Neuronal stem cell (in vitro differentiated cells): ENCODE measurements around the gene CLDN15.
A peak's percentile ranks its signal among the peaks of the same experiment; 100 is the strongest.

ENCODE experiments used
- DNase-seq: peaks from one replicate; pipeline ENCODE4 v3.0.0-alpha.2; 2013; ENCODE audit warnings: low spot score
- H2AFZ ChIP-seq: one replicate; pipeline ENCODE4 v1.6.1; 2013; ENCODE audit warnings: mild to moderate bottlenecking, low read length, inconsistent platforms
- H2AK5ac ChIP-seq: 2 replicates; pipeline ENCODE4 v1.6.1; 2013; ENCODE audit warnings: low read depth, mild to moderate bottlenecking, inconsistent platforms, low read length, moderate library complexity, mixed read lengths
- H2BK120ac ChIP-seq: 2 replicates; pipeline ENCODE4 v1.6.1; 2013; ENCODE audit warnings: low read depth, mild to moderate bottlenecking, inconsistent platforms, low read length, moderate library complexity, mixed read lengths
- H2BK12ac ChIP-seq: one replicate; pipeline ENCODE4 v1.6.1; 2013; ENCODE audit warnings: low read length, inconsistent platforms
- H2BK15ac ChIP-seq: 2 replicates; pipeline ENCODE4 v1.6.1; 2013; ENCODE audit warnings: mild to moderate bottlenecking, low read length, inconsistent platforms, mixed read lengths
- H2BK5ac ChIP-seq: one replicate; pipeline ENCODE4 v1.6.1; 2013; ENCODE audit warnings: inconsistent platforms, mild to moderate bottlenecking, low read length, moderate library complexity
- H3K14ac ChIP-seq: one replicate; pipeline ENCODE4 v1.6.1; 2013; ENCODE audit warnings: low read length, inconsistent platforms
- H3K18ac ChIP-seq: 2 replicates; pipeline ENCODE4 v1.6.1; 2013; ENCODE audit warnings: low read length, inconsistent platforms
- H3K23ac ChIP-seq: 2 replicates; pipeline ENCODE4 v1.6.1; 2013; ENCODE audit warnings: low read depth, mild to moderate bottlenecking, mixed read lengths, low read length, inconsistent platforms; ENCODE audit not compliant: poor library complexity
- H3K27ac ChIP-seq: replicated peaks from 3 replicates; pipeline ENCODE4 v1.5.1; 2013; ENCODE audit warnings: low read length, inconsistent platforms
- H3K27me3 ChIP-seq, 3 experiments: 2 replicates each; pipeline ENCODE4 v1.6.1; 2013; ENCODE audit warnings: low read length in 3 of 3, mild to moderate bottlenecking in 2 of 3, inconsistent platforms in 1 of 3, low read depth in 1 of 3, mixed read lengths in 1 of 3, moderate library complexity in 1 of 3; ENCODE audit not compliant: control insufficient read depth in 3 of 3, insufficient read depth in 3 of 3
- H3K36me3 ChIP-seq, 2 donors: replicated peaks in 1 of 2; 2 replicates each; pipeline ENCODE4 v1.6.1; 2013; ENCODE audit warnings: low read length in 2 of 2; ENCODE audit not compliant: control insufficient read depth in 2 of 2, insufficient read depth in 2 of 2
- H3K4ac ChIP-seq: 2 replicates; pipeline ENCODE4 v1.6.1; 2013; ENCODE audit warnings: inconsistent platforms, mild to moderate bottlenecking, low read length, moderate library complexity
- H3K4me1 ChIP-seq, 2 donors: 1 replicate in 1 of 2; 2 replicates in 1 of 2; pipeline ENCODE4 v1.6.1; 2013; ENCODE audit warnings: low read length in 2 of 2, low read depth in 1 of 2; ENCODE audit not compliant: control insufficient read depth in 2 of 2, insufficient read depth in 1 of 2
- H3K4me2 ChIP-seq: one replicate; pipeline ENCODE4 v1.6.1; 2013; ENCODE audit warnings: mild to moderate bottlenecking, low read length, inconsistent platforms; ENCODE audit not compliant: insufficient read depth, poor library complexity, severe bottlenecking
- H3K4me3 ChIP-seq, 2 donors: 2 replicates each; pipeline ENCODE4 v1.5.1; 2013; ENCODE audit warnings: low read length in 2 of 2, mild to moderate bottlenecking in 2 of 2, inconsistent platforms in 1 of 2, moderate library complexity in 1 of 2
- H3K79me1 ChIP-seq: one replicate; pipeline ENCODE4 v1.6.1; 2013; ENCODE audit warnings: low read depth, mild to moderate bottlenecking, inconsistent platforms, low read length, moderate library complexity
- H3K9ac ChIP-seq: one replicate; pipeline ENCODE4 v1.6.1; 2013; ENCODE audit warnings: mild to moderate bottlenecking, low read depth, low read length, inconsistent platforms; ENCODE audit not compliant: poor library complexity
- H3K9me3 ChIP-seq, 2 donors: replicated peaks in 1 of 2; 2 replicates each; pipeline versions ENCODE3 to v1.6.1; 2013; ENCODE audit warnings: low read length in 2 of 2, mild to moderate bottlenecking in 2 of 2, inconsistent platforms in 1 of 2, low read depth in 1 of 2, mixed read lengths in 1 of 2, moderate library complexity in 1 of 2; ENCODE audit not compliant: control insufficient read depth in 2 of 2, insufficient read depth in 1 of 2
- H4K8ac ChIP-seq: one replicate; pipeline ENCODE4 v1.6.1; 2013; ENCODE audit warnings: low read depth, mild to moderate bottlenecking, inconsistent platforms, low read length, moderate library complexity
- H4K91ac ChIP-seq: one replicate; pipeline ENCODE4 v1.6.1; 2013; ENCODE audit warnings: low read length, low read depth, mild to moderate bottlenecking, inconsistent platforms; ENCODE audit not compliant: poor library complexity
- WGBS, 2 donors: extraction: QIAGEN DNeasy Blood & Tissue Kit; methylation state at CpG; one replicate each; pipeline ENCODE4 v1.1.7; 2013; ENCODE audit warnings: missing lambda C conversion rate in 2 of 2, mixed read lengths in 1 of 2; ENCODE audit not compliant: insufficient read length in 2 of 2, insufficient replicate concordance in 1 of 2; ENCODE audit errors: extremely low coverage in 2 of 2; 5-methylcytosine and 5-hydroxymethylcytosine counted together

Gene CLDN15

GRCh38 chr7:101238226-101239182, 902 bp upstream of the CLDN15 start:
- no peaks in the 10 kb centered on the region for H3K27me3 ChIP-seq
- H3K4ac ChIP-seq = no peak overlapping the region
- no peak overlapping the region for H3K14ac ChIP-seq
- H2AK5ac ChIP-seq = no peak overlapping the region
- H3K4me2 ChIP-seq = no peak overlapping the region
- H3K9ac ChIP-seq = no peak overlapping the region
- no peak overlapping the region for H3K4me3 ChIP-seq
- peak overlapping the region; percentile 31 for H3K23ac ChIP-seq
- no CpG with 5 or more reads among the region's 28 CpGs for WGBS, 2 donors
- H3K9me3 ChIP-seq = no peaks in the 10 kb centered on the region
- H3K79me1 ChIP-seq = peaks cover 5% of the 10 kb centered on the region
- H3K18ac ChIP-seq = no peak overlapping the region
- no peak overlapping the region for H2BK120ac ChIP-seq
- no peak overlapping the region for H4K8ac ChIP-seq
- no peak overlapping the region for H2BK12ac ChIP-seq
- peaks cover 17 to 47% of the 10 kb centered on the region in 2 donors for H3K36me3 ChIP-seq
- H2BK5ac ChIP-seq = peak overlapping the region; percentile 39
- no peak overlapping the region for H3K27ac ChIP-seq
- DNase-seq = no peak
- H2AFZ ChIP-seq = no peak overlapping the region
- no peak overlapping the region for H4K91ac ChIP-seq
- peaks cover 0 to 5% of the 10 kb centered on the region in 2 donors for H3K4me1 ChIP-seq
- no peak overlapping the region for H2BK15ac ChIP-seq

GRCh38 chr7:101236292-101236835, 1.2 kb downstream of the CLDN15 start:
- Histone ChIP-seq H3K27me3 (peaks cover 0 to 3% (median 0%) of the 10 kb centered on the region in 3 experiments), H3K23ac (no peak overlapping the region), H2AK5ac (no peak overlapping the region), H3K14ac (no peak overlapping the region), H3K4me2 (no peak overlapping the region), H4K8ac (no peak overlapping the region), H3K4me3 (no peak overlapping the region), H2BK5ac (no peak overlapping the region), H2BK15ac (no peak overlapping the region), H3K27ac (no peak overlapping the region), H3K4ac (no peak overlapping the region), H3K9me3 (no peaks in the 10 kb centered on the region), H2BK12ac (no peak overlapping the region), H3K18ac (no peak overlapping the region), H4K91ac (no peak overlapping the region), H3K9ac (no peak overlapping the region), H2AFZ (no peak overlapping the region), H3K36me3 (peaks cover 17 to 37% of the 10 kb centered on the region in 2 donors), H3K79me1 (peaks cover 4% of the 10 kb centered on the region), H3K4me1 (peaks cover 2 to 3% of the 10 kb centered on the region in 2 donors), H2BK120ac (no peak overlapping the region)
- DNase-seq = no peak
- no CpG with 5 or more reads among the region's 21 CpGs for WGBS, 2 donors

GRCh38 chr7:101235522-101235921, 2.1 kb downstream of the CLDN15 start:
- H3K14ac ChIP-seq = no peak overlapping the region
- H3K27me3 ChIP-seq = peaks cover 0 to 3% (median 0%) of the 10 kb centered on the region in 3 experiments
- H2AFZ ChIP-seq = no peak overlapping the region
- H3K23ac ChIP-seq = no peak overlapping the region
- H2BK15ac ChIP-seq = no peak overlapping the region
- DNase-seq = no peak
- H3K4ac ChIP-seq = no peak overlapping the region
- peaks cover 2 to 3% of the 10 kb centered on the region in 2 donors for H3K4me1 ChIP-seq
- no peak overlapping the region for H2BK5ac ChIP-seq
- H2AK5ac ChIP-seq = no peak overlapping the region
- WGBS, 2 donors = no CpG with 5 or more reads among the region's 9 CpGs
- H3K4me3 ChIP-seq = no peak overlapping the region
- H3K18ac ChIP-seq = no peak overlapping the region
- no peaks in the 10 kb centered on the region for H3K9me3 ChIP-seq
- H3K27ac ChIP-seq = no peak overlapping the region
- H3K79me1 ChIP-seq = peaks cover 4% of the 10 kb centered on the region
- H2BK120ac ChIP-seq = no peak overlapping the region
- no peak overlapping the region for H3K9ac ChIP-seq
- no peak overlapping the region for H4K8ac ChIP-seq
- no peak overlapping the region for H4K91ac ChIP-seq
- H3K4me2 ChIP-seq = no peak overlapping the region
- no peak overlapping the region for H2BK12ac ChIP-seq
- peaks cover 15 to 31% of the 10 kb centered on the region in 2 donors for H3K36me3 ChIP-seq

- H3K23ac ChIP-seq = no peak overlapping the region
- no CpG with 5 or more reads among the region's 11 CpGs for WGBS, 2 donors
- H2AK5ac ChIP-seq = no peak overlapping the region
- no peak overlapping the region for H3K4me2 ChIP-seq
- DNase-seq = no peak
- H3K4ac ChIP-seq = no peak overlapping the region
- H3K9ac ChIP-seq = no peak overlapping the region
- H2AFZ ChIP-seq = no peak overlapping the region
- H3K27me3 ChIP-seq = peaks cover 0 to 3% (median 0%) of the 10 kb centered on the region in 3 experiments
- no peak overlapping the region for H4K8ac ChIP-seq
- no peak overlapping the region for H2BK15ac ChIP-seq
- H3K9me3 ChIP-seq = no peaks in the 10 kb centered on the region
- no peak overlapping the region for H3K27ac ChIP-seq
- no peak overlapping the region for H4K91ac ChIP-seq
- no peak overlapping the region for H2BK120ac ChIP-seq
- peak overlapping the region; percentile 17 for H3K14ac ChIP-seq
- H3K36me3 ChIP-seq = peaks cover 14 to 26% of the 10 kb centered on the region in 2 donors
- no peak overlapping the region for H2BK12ac ChIP-seq
- no peak overlapping the region for H2BK5ac ChIP-seq
- H3K4me1 ChIP-seq = peaks cover 2 to 3% of the 10 kb centered on the region in 2 donors
- H3K4me3 ChIP-seq = no peak overlapping the region
- peaks cover 4% of the 10 kb centered on the region for H3K79me1 ChIP-seq
- H3K18ac ChIP-seq = no peak overlapping the region
These were observed 2.6 kb downstream of the CLDN15 start for GRCh38 chr7:101235050-101235449.
